Liver (tissue), 3 donors: ENCODE measurements around the gene ZFX.

Experiments
- ATF3 ChIP-seq: IDR thresholded peaks from 2 replicates; pipeline ENCODE4 v1.6.1; 2016; ENCODE audit warnings: antibody characterized with exemption
- CTCF ChIP-seq: fragments of 150-350 bp; IDR thresholded peaks from 2 replicates; pipeline ENCODE4 v1.5.1; 2017; ENCODE audit warnings: improper control_type of control experiment, low read depth, low read length; ENCODE audit not compliant: missing input control
- EGR1 ChIP-seq, 2 donors: IDR thresholded peaks; 2 replicates each; pipeline ENCODE4 v1.6.1; 2016 to 2018; ENCODE audit warnings: antibody characterized with exemption in 2 of 2, low read depth in 2 of 2
- GABPA ChIP-seq, 2 donors: IDR thresholded peaks in 1 of 2; conservative IDR thresholded peaks in 1 of 2; 2 replicates each; pipeline ENCODE4 v1.6.1; 2016; ENCODE audit warnings: antibody characterized with exemption in 2 of 2, mild to moderate bottlenecking in 1 of 2, moderate library complexity in 1 of 2
- HNF4G ChIP-seq: IDR thresholded peaks from 2 replicates; pipeline ENCODE4 v1.6.1; 2016; ENCODE audit warnings: antibody characterized with exemption
- JUND ChIP-seq, 2 donors: IDR thresholded peaks; 2 replicates each; pipeline ENCODE4 v1.6.1; 2016; ENCODE audit warnings: antibody characterized with exemption in 2 of 2
- MAX ChIP-seq: IDR thresholded peaks from 2 replicates; pipeline ENCODE4 v1.6.1; 2016; ENCODE audit warnings: antibody characterized with exemption
- RAD21 ChIP-seq, 2 donors: IDR thresholded peaks; 2 replicates each; pipeline ENCODE4 v1.6.1; 2016; ENCODE audit warnings: antibody characterized with exemption in 2 of 2, mild to moderate bottlenecking in 2 of 2
- REST ChIP-seq: IDR thresholded peaks from 2 replicates; pipeline ENCODE4 v1.6.1; 2016; ENCODE audit warnings: antibody characterized with exemption, mild to moderate bottlenecking
- SP1 ChIP-seq: IDR thresholded peaks from 2 replicates; pipeline ENCODE4 v1.6.1; 2018; ENCODE audit warnings: antibody characterized with exemption, mild to moderate bottlenecking
- TAF1 ChIP-seq: conservative IDR thresholded peaks from 2 replicates; pipeline ENCODE4 v1.6.1; 2016; ENCODE audit warnings: antibody characterized with exemption, mild to moderate bottlenecking
- YY1 ChIP-seq: IDR thresholded peaks from 2 replicates; pipeline ENCODE4 v1.6.1; 2016; ENCODE audit warnings: antibody characterized with exemption, mild to moderate bottlenecking
- donor health status: healthy.
- donor health status: healthy.

GRCh38 chrX:24226176-24226575 lies 76.6 kb downstream of the ZFX start:
- TF ChIP-seq CTCF (no peak), JUND (IDR thresholded peaks at IDR 0.05) (no peak), TAF1 (no peak), RAD21 (IDR thresholded peaks at IDR 0.05) (no peak), REST (no peak), YY1 (no peak), ATF3 (no peak), SP1 (no peak), HNF4G (no peak), EGR1 (IDR thresholded peaks at IDR 0.05; ENCODE audit: low read depth in 2 of 2) (no peak), GABPA (IDR thresholded peaks at IDR 0.05 in 1 of 2, conservative IDR thresholded peaks at IDR 0.05 in 1 of 2) (no peak), MAX (no peak)
